HT-29 (cell line): ENCODE measurements around the gene PRRC2A. TPM values are rescaled to one million over a fixed set of nuclear protein-coding genes. Genes with fewer than 3 reads are reported as not detected.

Experiments used
- DNase-seq: peaks from one replicate; pipeline ENCODE4 v3.0.0-alpha.2; 2015; ENCODE audit warnings: low spot score
- total RNA-seq: library from RNA; depleted of rRNA; stranded (reverse); fragments of >200 nt; shearing (Covaris generic); gene quantifications from 2 replicates; pipeline ENCODE4 v1.2.3, GENCODE V29; 2014; rRNA removed

Gene PRRC2A
- total RNA-seq, result 128 and 172 TPM in 2 replicates

DNA sequence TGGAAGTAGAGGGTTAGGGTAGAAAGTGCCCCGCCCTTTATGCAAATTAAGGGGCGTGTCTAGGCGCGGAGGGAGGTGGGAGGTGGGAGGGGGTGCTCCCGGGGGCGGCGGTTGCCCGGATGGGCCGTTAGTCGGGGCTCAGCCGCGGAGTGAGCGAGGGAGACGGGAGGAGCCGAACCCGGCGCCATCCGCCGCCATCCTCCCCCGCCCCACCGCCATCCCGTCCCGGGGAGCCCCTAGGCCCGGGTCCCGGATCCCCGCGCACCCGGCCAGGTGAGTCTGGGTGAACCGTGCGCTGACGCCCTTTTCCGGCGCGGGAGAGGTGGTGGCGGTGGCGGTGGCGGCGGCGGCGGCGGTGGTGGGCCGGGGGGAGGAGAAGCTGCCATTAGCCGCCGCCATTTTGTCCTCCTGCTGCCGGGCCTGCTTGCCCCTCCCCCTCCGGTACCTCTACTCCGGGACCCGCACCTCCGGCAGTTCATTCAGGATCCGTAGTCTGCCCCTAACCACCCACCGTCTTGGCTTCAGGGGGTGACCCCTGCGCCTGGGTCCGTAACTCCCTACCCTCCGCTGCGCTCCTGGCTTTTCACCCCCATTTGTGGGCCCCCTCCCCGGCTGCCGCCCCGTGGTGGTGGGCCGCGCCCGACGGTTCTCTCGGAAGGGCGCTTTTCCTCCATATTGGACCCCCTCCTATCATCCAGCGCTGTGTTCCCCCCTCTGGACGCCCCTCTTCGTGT is at the start of gene PRRC2A:
Gene PRRC2A, plus strand, starts transcription at position 130 of the 734 bp plus-strand sequence. CDS start 2,075 bp downstream, outside the sequence.
- DNase-seq, result no peak

DNA sequence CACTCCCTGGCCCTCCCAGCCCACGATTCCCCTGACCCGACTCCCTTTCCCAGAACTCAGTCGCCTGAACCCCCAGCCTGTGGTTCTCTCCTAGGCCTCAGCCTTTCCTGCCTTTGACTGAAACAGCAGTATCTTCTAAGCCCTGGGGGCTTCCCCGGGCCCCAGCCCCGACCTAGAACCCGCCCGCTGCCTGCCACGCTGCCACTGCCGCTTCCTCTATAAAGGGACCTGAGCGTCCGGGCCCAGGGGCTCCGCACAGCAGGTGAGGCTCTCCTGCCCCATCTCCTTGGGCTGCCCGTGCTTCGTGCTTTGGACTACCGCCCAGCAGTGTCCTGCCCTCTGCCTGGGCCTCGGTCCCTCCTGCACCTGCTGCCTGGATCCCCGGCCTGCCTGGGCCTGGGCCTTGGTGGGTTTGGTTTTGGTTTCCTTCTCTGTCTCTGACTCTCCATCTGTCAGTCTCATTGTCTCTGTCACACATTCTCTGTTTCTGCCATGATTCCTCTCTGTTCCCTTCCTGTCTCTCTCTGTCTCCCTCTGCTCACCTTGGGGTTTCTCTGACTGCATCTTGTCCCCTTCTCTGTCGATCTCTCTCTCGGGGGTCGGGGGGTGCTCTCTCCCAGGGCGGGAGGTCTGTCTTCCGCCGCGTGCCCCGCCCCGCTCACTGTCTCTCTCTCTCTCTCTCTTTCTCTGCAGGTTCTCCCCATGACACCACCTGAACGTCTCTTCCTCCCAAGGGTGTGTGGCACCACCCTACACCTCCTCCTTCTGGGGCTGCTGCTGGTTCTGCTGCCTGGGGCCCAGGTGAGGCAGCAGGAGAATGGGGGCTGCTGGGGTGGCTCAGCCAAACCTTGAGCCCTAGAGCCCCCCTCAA is 48.2 kb upstream of the PRRC2A start, which contains the start of gene LTA:
Gene LTA, plus strand, starts transcription at position 249 of the 871 bp plus-strand sequence. Its CDS starts 454 bp downstream, at position 703.
- no peak for DNase-seq

- DNase-seq, result no peak
Measured at GRCh38 chr6:31573239-31574105, 47.0 kb upstream of the PRRC2A start.

DNA sequence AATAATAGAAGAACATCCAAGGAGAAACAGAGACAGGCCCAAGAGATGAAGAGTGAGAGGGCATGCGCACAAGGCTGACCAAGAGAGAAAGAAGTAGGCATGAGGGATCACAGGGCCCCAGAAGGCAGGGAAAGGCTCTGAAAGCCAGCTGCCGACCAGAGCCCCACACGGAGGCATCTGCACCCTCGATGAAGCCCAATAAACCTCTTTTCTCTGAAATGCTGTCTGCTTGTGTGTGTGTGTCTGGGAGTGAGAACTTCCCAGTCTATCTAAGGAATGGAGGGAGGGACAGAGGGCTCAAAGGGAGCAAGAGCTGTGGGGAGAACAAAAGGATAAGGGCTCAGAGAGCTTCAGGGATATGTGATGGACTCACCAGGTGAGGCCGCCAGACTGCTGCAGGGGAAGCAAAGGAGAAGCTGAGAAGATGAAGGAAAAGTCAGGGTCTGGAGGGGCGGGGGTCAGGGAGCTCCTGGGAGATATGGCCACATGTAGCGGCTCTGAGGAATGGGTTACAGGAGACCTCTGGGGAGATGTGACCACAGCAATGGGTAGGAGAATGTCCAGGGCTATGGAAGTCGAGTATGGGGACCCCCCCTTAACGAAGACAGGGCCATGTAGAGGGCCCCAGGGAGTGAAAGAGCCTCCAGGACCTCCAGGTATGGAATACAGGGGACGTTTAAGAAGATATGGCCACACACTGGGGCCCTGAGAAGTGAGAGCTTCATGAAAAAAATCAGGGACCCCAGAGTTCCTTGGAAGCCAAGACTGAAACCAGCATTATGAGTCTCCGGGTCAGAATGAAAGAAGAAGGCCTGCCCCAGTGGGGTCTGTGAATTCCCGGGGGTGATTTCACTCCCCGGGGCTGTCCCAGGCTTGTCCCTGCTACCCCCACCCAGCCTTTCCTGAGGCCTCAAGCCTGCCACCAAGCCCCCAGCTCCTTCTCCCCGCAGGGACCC is 46.1 kb upstream of the PRRC2A start:
- DNase-seq, result no peak

DNA sequence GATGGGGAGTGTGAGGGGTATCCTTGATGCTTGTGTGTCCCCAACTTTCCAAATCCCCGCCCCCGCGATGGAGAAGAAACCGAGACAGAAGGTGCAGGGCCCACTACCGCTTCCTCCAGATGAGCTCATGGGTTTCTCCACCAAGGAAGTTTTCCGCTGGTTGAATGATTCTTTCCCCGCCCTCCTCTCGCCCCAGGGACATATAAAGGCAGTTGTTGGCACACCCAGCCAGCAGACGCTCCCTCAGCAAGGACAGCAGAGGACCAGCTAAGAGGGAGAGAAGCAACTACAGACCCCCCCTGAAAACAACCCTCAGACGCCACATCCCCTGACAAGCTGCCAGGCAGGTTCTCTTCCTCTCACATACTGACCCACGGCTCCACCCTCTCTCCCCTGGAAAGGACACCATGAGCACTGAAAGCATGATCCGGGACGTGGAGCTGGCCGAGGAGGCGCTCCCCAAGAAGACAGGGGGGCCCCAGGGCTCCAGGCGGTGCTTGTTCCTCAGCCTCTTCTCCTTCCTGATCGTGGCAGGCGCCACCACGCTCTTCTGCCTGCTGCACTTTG is 45.1 kb upstream of the PRRC2A start, which contains the start of gene TNF:
Gene TNF, plus strand, starts transcription at position 231 of the 567 bp plus-strand sequence. Its CDS starts 177 bp downstream, at position 408.
- no peak for DNase-seq

DNA sequence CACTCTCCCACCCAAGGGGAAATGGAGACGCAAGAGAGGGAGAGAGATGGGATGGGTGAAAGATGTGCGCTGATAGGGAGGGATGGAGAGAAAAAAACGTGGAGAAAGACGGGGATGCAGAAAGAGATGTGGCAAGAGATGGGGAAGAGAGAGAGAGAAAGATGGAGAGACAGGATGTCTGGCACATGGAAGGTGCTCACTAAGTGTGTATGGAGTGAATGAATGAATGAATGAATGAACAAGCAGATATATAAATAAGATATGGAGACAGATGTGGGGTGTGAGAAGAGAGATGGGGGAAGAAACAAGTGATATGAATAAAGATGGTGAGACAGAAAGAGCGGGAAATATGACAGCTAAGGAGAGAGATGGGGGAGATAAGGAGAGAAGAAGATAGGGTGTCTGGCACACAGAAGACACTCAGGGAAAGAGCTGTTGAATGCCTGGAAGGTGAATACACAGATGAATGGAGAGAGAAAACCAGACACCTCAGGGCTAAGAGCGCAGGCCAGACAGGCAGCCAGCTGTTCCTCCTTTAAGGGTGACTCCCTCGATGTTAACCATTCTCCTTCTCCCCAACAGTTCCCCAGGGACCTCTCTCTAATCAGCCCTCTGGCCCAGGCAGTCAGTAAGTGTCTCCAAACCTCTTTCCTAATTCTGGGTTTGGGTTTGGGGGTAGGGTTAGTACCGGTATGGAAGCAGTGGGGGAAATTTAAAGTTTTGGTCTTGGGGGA is 44.4 kb upstream of the PRRC2A start:
- no peak for DNase-seq

DNA sequence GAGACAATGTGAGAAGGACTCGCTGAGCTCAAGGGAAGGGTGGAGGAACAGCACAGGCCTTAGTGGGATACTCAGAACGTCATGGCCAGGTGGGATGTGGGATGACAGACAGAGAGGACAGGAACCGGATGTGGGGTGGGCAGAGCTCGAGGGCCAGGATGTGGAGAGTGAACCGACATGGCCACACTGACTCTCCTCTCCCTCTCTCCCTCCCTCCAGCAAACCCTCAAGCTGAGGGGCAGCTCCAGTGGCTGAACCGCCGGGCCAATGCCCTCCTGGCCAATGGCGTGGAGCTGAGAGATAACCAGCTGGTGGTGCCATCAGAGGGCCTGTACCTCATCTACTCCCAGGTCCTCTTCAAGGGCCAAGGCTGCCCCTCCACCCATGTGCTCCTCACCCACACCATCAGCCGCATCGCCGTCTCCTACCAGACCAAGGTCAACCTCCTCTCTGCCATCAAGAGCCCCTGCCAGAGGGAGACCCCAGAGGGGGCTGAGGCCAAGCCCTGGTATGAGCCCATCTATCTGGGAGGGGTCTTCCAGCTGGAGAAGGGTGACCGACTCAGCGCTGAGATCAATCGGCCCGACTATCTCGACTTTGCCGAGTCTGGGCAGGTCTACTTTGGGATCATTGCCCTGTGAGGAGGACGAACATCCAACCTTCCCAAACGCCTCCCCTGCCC is 43.5 kb upstream of the PRRC2A start:
- DNase-seq, result no peak

DNA sequence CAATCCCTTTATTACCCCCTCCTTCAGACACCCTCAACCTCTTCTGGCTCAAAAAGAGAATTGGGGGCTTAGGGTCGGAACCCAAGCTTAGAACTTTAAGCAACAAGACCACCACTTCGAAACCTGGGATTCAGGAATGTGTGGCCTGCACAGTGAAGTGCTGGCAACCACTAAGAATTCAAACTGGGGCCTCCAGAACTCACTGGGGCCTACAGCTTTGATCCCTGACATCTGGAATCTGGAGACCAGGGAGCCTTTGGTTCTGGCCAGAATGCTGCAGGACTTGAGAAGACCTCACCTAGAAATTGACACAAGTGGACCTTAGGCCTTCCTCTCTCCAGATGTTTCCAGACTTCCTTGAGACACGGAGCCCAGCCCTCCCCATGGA is 42.9 kb upstream of the PRRC2A start:
- no peak for DNase-seq

- no peak for DNase-seq
Measured at GRCh38 chr6:31578184-31579118, 42.1 kb upstream of the PRRC2A start.

DNA sequence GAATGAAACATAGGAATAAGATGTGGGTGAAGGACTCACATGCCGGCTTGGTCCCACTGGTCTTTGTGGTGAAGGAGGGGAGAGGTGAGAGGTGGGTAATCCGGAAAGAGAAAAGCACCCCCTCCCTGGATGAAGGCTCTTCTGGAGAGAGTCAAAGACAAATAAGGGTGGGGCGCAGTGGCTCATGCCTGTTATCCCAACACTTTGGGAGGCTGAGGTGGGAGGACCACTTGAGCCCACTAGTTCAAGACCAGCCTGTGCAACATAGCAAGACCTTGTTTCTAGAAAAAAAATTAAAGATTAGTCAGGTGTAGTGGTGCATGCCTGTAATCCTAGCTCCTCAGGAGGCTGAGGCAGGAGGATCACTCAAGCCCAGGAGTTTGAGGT is 41.4 kb upstream of the PRRC2A start:
- no peak for DNase-seq

GRCh38 chr6:31579546-31580437 is 40.7 kb upstream of the PRRC2A start:
- DNase-seq, result no peak

DNA sequence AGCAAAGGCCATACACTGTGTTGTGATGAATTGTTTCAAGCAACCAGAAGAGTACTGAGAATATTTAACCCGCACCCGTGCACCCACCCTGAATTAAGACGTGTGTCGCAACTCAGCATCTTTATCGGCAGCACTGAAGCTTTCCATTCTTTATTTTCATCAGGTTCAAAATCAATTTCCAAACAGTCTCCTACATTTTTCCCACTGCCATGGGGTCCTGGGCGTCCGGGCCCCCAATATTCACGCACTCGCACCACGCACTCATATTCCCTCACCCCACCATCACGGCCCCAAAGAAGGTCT is 40.1 kb upstream of the PRRC2A start:
- DNase-seq, result no peak

DNA sequence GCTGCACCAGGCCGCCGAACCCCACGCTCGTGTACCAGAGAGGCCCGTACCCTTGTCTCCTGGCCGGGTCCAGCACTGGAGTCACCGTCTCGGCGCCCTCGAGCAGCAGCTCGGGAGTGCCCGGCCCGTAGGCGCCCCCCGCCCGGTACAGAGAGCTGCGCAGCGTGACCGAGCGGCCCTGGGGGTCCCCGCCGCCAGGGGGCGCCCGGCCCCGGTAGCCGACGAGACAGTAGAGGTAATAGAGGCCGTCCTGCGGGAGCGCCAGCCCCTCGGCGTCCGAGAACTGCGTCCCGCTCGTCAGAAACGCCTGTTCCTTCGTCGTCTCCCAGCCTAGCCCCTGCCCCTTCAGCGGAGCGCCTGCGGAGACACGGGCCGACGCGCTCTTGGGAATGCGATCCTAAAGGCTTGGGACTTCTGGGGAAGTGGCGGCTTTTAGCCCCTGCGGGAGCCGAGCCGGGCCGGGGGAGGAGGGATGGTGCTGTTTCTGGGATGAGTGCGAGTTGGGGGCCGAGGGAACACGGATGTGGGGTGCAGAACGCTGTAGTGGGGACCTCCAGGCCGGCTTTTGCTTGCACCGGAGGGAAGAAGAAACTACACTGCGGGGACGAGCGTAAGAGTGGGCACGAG is 39.6 kb upstream of the PRRC2A start:
- peak; percentile 66 for DNase-seq

DNA sequence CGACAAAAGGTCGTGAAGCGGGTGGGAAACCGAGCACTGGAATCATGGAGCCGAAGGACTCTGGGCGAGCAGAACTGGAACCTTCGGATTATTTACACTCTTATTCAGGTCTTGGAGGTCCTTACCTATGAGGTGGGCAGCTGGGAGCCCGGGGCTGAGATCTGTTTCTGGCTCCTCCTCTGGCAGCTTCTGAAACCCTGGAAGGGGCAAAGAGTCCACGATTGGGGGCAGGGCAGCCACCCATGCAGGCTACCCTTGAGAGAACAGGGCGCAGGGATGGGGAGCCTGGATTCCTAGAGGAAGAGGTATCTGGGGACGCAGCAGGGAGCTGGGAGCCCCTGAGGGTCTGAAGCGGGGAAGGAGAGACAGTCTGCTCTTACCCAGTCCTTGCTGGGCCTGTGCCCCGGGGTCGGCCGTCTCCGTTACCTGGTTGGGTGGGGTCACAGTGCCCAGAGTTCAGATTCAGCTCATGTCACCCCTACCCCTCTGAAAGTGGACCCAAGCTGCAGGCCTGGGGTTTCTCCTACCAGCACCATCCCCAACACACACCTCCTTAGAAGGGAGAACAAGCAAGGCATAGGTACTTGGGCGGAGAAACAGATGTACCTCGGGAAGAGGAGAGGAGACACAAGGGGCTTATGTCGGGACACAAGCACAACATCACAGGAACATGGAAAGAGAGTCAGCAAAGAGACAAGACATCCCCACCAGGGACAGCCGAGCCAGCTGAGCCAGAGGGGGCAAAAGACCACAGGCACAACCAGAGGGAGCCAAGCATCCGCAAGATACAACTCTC is 38.9 kb upstream of the PRRC2A start:
- no peak for DNase-seq

- no peak for DNase-seq
Measured at GRCh38 chr6:31582230-31582643, 38.3 kb upstream of the PRRC2A start, which contains the start of gene LTB. TSS of gene LTB (minus strand) at chr6:31582424. CDS start at chr6:31582417, 7 bp downstream.
